ENCODE measurements around the gene PAFAH1B2. TPM values are rescaled to one million over a fixed set of nuclear protein-coding genes. Genes with fewer than 3 reads are reported as not detected.

PAFAH1B2 gene
- total and polyA plus RNA-seq, 2 of the 8 experiments (the other 6 are each of a cell fraction or from before 2014, with no cell fraction given): 38.2 to 161 TPM

GRCh38 chr11:117143871-117144476 is at the start of gene PAFAH1B2 (continued):
- TF ChIP-seq TBP (IDR thresholded peaks at IDR 0.05; ENCODE audit: low read depth, low read length) (peak; percentile 72; the same call in 1 of the 2 replicates), TAF1 (IDR thresholded peaks at IDR 0.05; ENCODE audit: low read depth, low read length) (peak; percentile 82), EP300 (IDR thresholded peaks at IDR 0.05; ENCODE audit: borderline replicate concordance in 1 of 2, low read depth in 2 of 2, low read length in 2 of 2) (no peak), RAD21 (IDR thresholded peaks at IDR 0.05 in 1 of 2, conservative IDR thresholded peaks at IDR 0.05 in 1 of 2; ENCODE audit: low read depth in 2 of 2, low read length in 2 of 2) (no peak), SP2 (IDR thresholded peaks at IDR 0.05; ENCODE audit: low read length) (peak; percentile 19; the same call in 1 of the 2 replicates), RFX5 (IDR thresholded peaks at IDR 0.05; ENCODE audit: borderline replicate concordance, low read depth, low read length) (no peak), CTCF (IDR thresholded peaks at IDR 0.05; ENCODE audit: control extremely low read depth in 1 of 3, insufficient read depth in 1 of 3, low read depth in 1 of 3, low read length in 3 of 3) (no peak), HDAC2 (IDR thresholded peaks at IDR 0.05; ENCODE audit: borderline replicate concordance in 1 of 2, low read depth in 2 of 2, low read length in 2 of 2) (no peak), MAFK (IDR thresholded peaks at IDR 0.05; ENCODE audit: low read depth, low read length) (no peak), GTF2F1 (IDR thresholded peaks at IDR 0.05; ENCODE audit: borderline replicate concordance, low read depth, low read length) (peak; percentile 46; the same call in 1 of the 2 replicates), CBX5 (IDR thresholded peaks at IDR 0.05; ENCODE audit: low read depth, low read length) (no peak), BCL11A (IDR thresholded peaks at IDR 0.05; ENCODE audit: low read depth in 2 of 2, low read length in 2 of 2) (no peak), JUN (IDR thresholded peaks at IDR 0.05; ENCODE audit: low read depth, low read length) (no peak), ASH2L (IDR thresholded peaks at IDR 0.05; ENCODE audit: low read length) (peak; percentile 91), CBX8 (IDR thresholded peaks at IDR 0.05; ENCODE audit: borderline replicate concordance, low read depth, low read length) (no peak), KDM5A (IDR thresholded peaks at IDR 0.05; ENCODE audit: low read length) (no peak), ATF3 (IDR thresholded peaks at IDR 0.05; ENCODE audit: insufficient read depth, low read depth, low read length) (no peak), TEAD4 (IDR thresholded peaks at IDR 0.05; ENCODE audit: low read depth, low read length) (no peak)

Data from H1 (cell line).